ENCODE data around the gene SLC47A2.
A peak's percentile ranks its signal among the peaks of the same experiment; 100 is the strongest.

SLC47A2 gene

GRCh38 chr17:19664136-19664820 lies 52.1 kb downstream of the SLC47A2 start:
- no peak for DNase-seq

GRCh38 chr17:19663097-19663496 lies 53.3 kb downstream of the SLC47A2 start:
- DNase-seq = no peak

GRCh38 chr17:19661121-19661520 lies 55.3 kb downstream of the SLC47A2 start:
- no peak for DNase-seq

- no peak for DNase-seq
Measured at GRCh38 chr17:19660219-19660870, 56.0 kb downstream of the SLC47A2 start.

- no peak for DNase-seq
Measured at GRCh38 chr17:19659366-19660177, 56.8 kb downstream of the SLC47A2 start.

GRCh38 chr17:19656851-19657581 lies 59.4 kb downstream of the SLC47A2 start:
- DNase-seq = no peak

GRCh38 chr17:19656336-19656735 lies 60.0 kb downstream of the SLC47A2 start:
- no peak for DNase-seq

- DNase-seq = no peak
Measured at GRCh38 chr17:19654896-19655295, 61.5 kb downstream of the SLC47A2 start.

GRCh38 chr17:19654342-19654886 lies 62.0 kb downstream of the SLC47A2 start:
- no peak for DNase-seq

GRCh38 chr17:19652595-19652994 lies 63.8 kb downstream of the SLC47A2 start:
- DNase-seq = no peak

- no peak for DNase-seq
Measured at GRCh38 chr17:19651451-19652238, 64.7 kb downstream of the SLC47A2 start.

GRCh38 chr17:19650826-19651225 lies 65.6 kb downstream of the SLC47A2 start:
- DNase-seq = no peak

GRCh38 chr17:19649274-19649541 lies 67.2 kb downstream of the SLC47A2 start:
- no peak for DNase-seq

GRCh38 chr17:19648475-19649273 lies 67.7 kb downstream of the SLC47A2 start, which contains the start of gene ALDH3A2:
Gene ALDH3A2 (plus strand): TSS chr17:19648751. CDS start chr17:19648972, 221 bp downstream.
- DNase-seq = peak; percentile 97

GRCh38 chr17:19647697-19648474 lies 68.5 kb downstream of the SLC47A2 start:
- DNase-seq = peak; percentile 30

GRCh38 chr17:19646788-19647696 lies 69.3 kb downstream of the SLC47A2 start:
- DNase-seq = no peak

- DNase-seq = peak; percentile 34
Measured at GRCh38 chr17:19645734-19646201, 70.6 kb downstream of the SLC47A2 start.

GRCh38 chr17:19644493-19645210 lies 71.7 kb downstream of the SLC47A2 start:
- DNase-seq = no peak

Data from activated naive CD4-positive, alpha-beta T cell treated with anti-CD3 and anti-CD28 coated beads, Interleukin-2, amount 50 U/mL, for 16 hours (primary cell).